Measurements from ENCODE around the gene SCAMP2.
A peak's percentile ranks its signal among the peaks of the same experiment; 100 is the strongest.

The SCAMP2 gene

GRCh38 chr15:74815121-74815934, 57.8 kb downstream of the SCAMP2 start:
- no peak for DNase-seq

- no peak for DNase-seq
Observed at GRCh38 chr15:74812533-74812932, 60.6 kb downstream of the SCAMP2 start, which contains the start of gene LMAN1L. Gene LMAN1L (plus strand): TSS chr15:74812835. CDS start chr15:74812855, 20 bp downstream.

- DNase-seq = no peak
Observed at GRCh38 chr15:74809956-74810355, 63.2 kb downstream of the SCAMP2 start.

GRCh38 chr15:74809242-74809641, 63.9 kb downstream of the SCAMP2 start:
- DNase-seq = no peak

- no peak for DNase-seq
Observed at GRCh38 chr15:74808840-74809229, 64.3 kb downstream of the SCAMP2 start.

- DNase-seq = no peak
Observed at GRCh38 chr15:74808078-74808839, 64.9 kb downstream of the SCAMP2 start.

GRCh38 chr15:74807282-74807681, 65.9 kb downstream of the SCAMP2 start:
- no peak for DNase-seq

GRCh38 chr15:74804935-74805334, 68.2 kb downstream of the SCAMP2 start:
- no peak for DNase-seq

GRCh38 chr15:74802862-74803447, 70.2 kb downstream of the SCAMP2 start:
- no peak for DNase-seq

- no peak for DNase-seq
Observed at GRCh38 chr15:74802290-74802689, 70.9 kb downstream of the SCAMP2 start.

GRCh38 chr15:74801311-74801997, 71.7 kb downstream of the SCAMP2 start:
- no peak for DNase-seq

GRCh38 chr15:74800559-74801094, 72.5 kb downstream of the SCAMP2 start:
- no peak for DNase-seq

- DNase-seq = peak; percentile 68
Observed at GRCh38 chr15:74799856-74800558, 73.2 kb downstream of the SCAMP2 start.

- DNase-seq = no peak
Observed at GRCh38 chr15:74799255-74799855, 73.8 kb downstream of the SCAMP2 start.

GRCh38 chr15:74798388-74799254, 74.5 kb downstream of the SCAMP2 start:
- DNase-seq = no peak

- no peak for DNase-seq
Observed at GRCh38 chr15:74795966-74796625, 77.1 kb downstream of the SCAMP2 start.

- no peak for DNase-seq
Observed at GRCh38 chr15:74794970-74795349, 78.2 kb downstream of the SCAMP2 start.

GRCh38 chr15:74794248-74794969, 78.8 kb downstream of the SCAMP2 start:
- no peak for DNase-seq
